Natural killer cell (primary cell): ENCODE results near the gene RALY. TPM values are rescaled to one million over a fixed set of nuclear protein-coding genes. Genes with fewer than 3 reads are reported as not detected.
"Not testable (repeated sequence)": the region's sequence is repeated elsewhere in the genome, so short reads cannot be mapped to it uniquely, and the experiment has no call there.

Experiments used
- ATAC-seq, 3 donors: fragments of 150-1000 bp in 2 of 3; fragments of 200-7000 bp in 1 of 3; cut with Tn5 transposase; 1 replicate in 1 of 3; 2 replicates in 2 of 3; pipeline ENCODE4 v1.10.0; 2021; ENCODE audit warnings: mild to moderate bottlenecking in 2 of 3, moderate library complexity in 2 of 3
- DNase-seq, 2 donors: peaks; one replicate each; pipeline versions ENCODE4 v3.0.0 to v3.0.0-alpha.2; 2013 to 2021; ENCODE audit warnings: mixed read lengths in 1 of 2
- H3K27ac ChIP-seq: one replicate; pipeline ENCODE4 v1.5.1; 2013; ENCODE audit warnings: mild to moderate bottlenecking, low read length
- H3K27me3 ChIP-seq: one replicate; pipeline ENCODE4 v1.6.1; 2013; ENCODE audit warnings: low read length; ENCODE audit not compliant: control insufficient read depth, insufficient read depth
- H3K36me3 ChIP-seq: one replicate; pipeline ENCODE4 v1.6.1; 2013; ENCODE audit warnings: low read length; ENCODE audit not compliant: control insufficient read depth, insufficient read depth
- H3K4me1 ChIP-seq: one replicate; pipeline ENCODE4 v1.6.1; 2013; ENCODE audit warnings: low read length; ENCODE audit not compliant: control insufficient read depth, insufficient read depth
- H3K4me3 ChIP-seq: one replicate; pipeline ENCODE4 v1.5.1; 2013; ENCODE audit warnings: low read length
- H3K9me3 ChIP-seq: one replicate; pipeline ENCODE4 v1.6.1; 2013; ENCODE audit warnings: low read length; ENCODE audit not compliant: control insufficient read depth, insufficient read depth
- H3K27ac Mint-ChIP-seq, 2 donors: one replicate each; pipeline ENCODE4 v1.8.0; 2022; ENCODE audit warnings: mild to moderate bottlenecking in 2 of 2, mixed read lengths in 2 of 2, moderate library complexity in 1 of 2
- H3K27me3 Mint-ChIP-seq, 2 donors: one replicate each; pipeline ENCODE4 v1.8.0; 2022; ENCODE audit warnings: low read depth in 2 of 2, mixed read lengths in 2 of 2
- H3K36me3 Mint-ChIP-seq: one replicate; pipeline ENCODE4 v1.8.0; 2022; ENCODE audit warnings: mixed read lengths
- H3K4me1 Mint-ChIP-seq, 2 donors: one replicate each; pipeline ENCODE4 v1.8.0; 2022; ENCODE audit warnings: mixed read lengths in 2 of 2
- H3K4me3 Mint-ChIP-seq: one replicate; pipeline ENCODE4 v1.8.0; 2022; ENCODE audit warnings: mild to moderate bottlenecking, moderate library complexity, mixed read lengths
- H3K9me3 Mint-ChIP-seq, 2 donors: one replicate each; pipeline ENCODE4 v1.8.0; 2022; ENCODE audit warnings: mixed read lengths in 2 of 2
- WGBS: methylation state at CpG from one replicate; pipeline ENCODE4 v1.1.7; 2013; ENCODE audit warnings: missing lambda C conversion rate; ENCODE audit not compliant: insufficient coverage; 5-methylcytosine and 5-hydroxymethylcytosine counted together
- intact Hi-C: fragments of 100-400 bp; cut with micrococcal nuclease; formaldehyde crosslinking; loops from one replicate; pipeline ENCODE4 v1.14.2; 2022
- total RNA-seq, 4 donors: library from RNA; stranded (reverse); fragments of 120-200 nt in 1 of 4; gene quantifications; one replicate each; pipeline versions ENCODE4 v1.2.3 to v1.2.4, GENCODE V29; 2013 to 2022
- TF ChIP-seq, protein P1 (sequence below): fragments of 200-600 bp; IDR thresholded peaks from one replicate; pipeline ENCODE4 v1.8.0; 2022; ENCODE audit warnings: antibody characterized with exemption

Gene RALY
- total RNA-seq, 3 donors from 2014 or later (not counting 1 experiment from before 2014, with no cell fraction given): 194 to 204 (median 198) TPM

GRCh38 chr20:34022839-34023234 lies 29.1 kb downstream of the RALY start:
- H3K4me3 Mint-ChIP-seq: no peak overlapping the region
- no peaks in the 10 kb centered on the region for H3K27me3 Mint-ChIP-seq
- TF ChIP-seq, protein P1, sequence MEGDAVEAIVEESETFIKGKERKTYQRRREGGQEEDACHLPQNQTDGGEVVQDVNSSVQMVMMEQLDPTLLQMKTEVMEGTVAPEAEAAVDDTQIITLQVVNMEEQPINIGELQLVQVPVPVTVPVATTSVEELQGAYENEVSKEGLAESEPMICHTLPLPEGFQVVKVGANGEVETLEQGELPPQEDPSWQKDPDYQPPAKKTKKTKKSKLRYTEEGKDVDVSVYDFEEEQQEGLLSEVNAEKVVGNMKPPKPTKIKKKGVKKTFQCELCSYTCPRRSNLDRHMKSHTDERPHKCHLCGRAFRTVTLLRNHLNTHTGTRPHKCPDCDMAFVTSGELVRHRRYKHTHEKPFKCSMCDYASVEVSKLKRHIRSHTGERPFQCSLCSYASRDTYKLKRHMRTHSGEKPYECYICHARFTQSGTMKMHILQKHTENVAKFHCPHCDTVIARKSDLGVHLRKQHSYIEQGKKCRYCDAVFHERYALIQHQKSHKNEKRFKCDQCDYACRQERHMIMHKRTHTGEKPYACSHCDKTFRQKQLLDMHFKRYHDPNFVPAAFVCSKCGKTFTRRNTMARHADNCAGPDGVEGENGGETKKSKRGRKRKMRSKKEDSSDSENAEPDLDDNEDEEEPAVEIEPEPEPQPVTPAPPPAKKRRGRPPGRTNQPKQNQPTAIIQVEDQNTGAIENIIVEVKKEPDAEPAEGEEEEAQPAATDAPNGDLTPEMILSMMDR: no peak
- intact Hi-C loops: no loop called here
- Histone ChIP-seq H3K27me3 (no peaks in the 10 kb centered on the region), H3K4me3 (no peak overlapping the region), H3K9me3 (no peaks in the 10 kb centered on the region), H3K36me3 (no peaks in the 10 kb centered on the region), H3K4me1 (peaks cover 43% of the 10 kb centered on the region), H3K27ac (no peak overlapping the region)
- H3K9me3 Mint-ChIP-seq: no peaks in the 10 kb centered on the region
- 82% methylated on average over 2 of the region's 3 CpGs for WGBS
- ATAC-seq (no peak), DNase-seq (no peak)
- peaks cover 79 to 90% of the 10 kb centered on the region in 2 donors for H3K4me1 Mint-ChIP-seq
- H3K27ac Mint-ChIP-seq: peak overlapping the region; percentile 63 to 76
- H3K36me3 Mint-ChIP-seq: no peaks in the 10 kb centered on the region

DNA sequence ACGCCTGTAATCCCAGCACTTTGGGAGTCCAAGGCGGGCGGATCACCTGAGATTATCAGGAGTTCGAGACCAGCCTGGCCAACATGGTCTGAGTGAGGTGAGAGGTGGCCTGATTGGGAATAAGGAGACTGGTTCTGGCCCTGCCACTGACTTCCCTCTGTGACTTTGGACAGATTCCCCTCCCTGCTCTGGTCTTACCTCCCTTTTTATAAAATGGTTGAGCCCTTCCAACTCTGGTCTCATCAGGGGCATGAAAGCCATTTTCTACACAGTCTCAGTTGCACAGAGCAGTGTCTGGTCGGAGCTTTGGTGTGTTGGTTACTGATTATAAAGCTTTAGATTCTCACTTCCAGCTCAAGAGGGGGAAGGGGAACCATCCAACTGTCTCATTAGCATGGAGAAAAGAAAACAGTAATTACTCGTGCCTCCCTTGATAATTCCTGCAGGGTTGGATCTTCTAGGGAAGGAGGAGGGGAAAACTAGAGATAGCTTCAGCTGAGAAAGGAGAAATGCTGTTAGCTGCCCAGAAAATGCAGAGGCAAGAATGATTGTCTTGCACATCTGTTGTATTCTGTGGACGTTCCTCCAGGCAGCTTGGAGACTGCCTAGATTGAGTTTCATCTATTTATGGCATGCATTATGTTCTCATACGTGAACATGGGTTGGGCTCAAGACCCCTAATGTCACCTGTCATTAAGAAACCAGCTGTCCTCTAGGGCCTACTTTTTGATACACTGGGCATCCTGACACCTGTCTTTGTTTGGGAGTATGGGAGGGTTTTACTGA lies 30.4 kb downstream of the RALY start:
- H3K27me3 Mint-ChIP-seq: no peaks in the 10 kb centered on the region
- H3K4me1 ChIP-seq: peaks cover 37% of the 10 kb centered on the region
- H3K36me3 Mint-ChIP-seq: no peaks in the 10 kb centered on the region
- no peaks in the 10 kb centered on the region for H3K9me3 ChIP-seq
- peaks cover 81 to 90% of the 10 kb centered on the region in 2 donors for H3K4me1 Mint-ChIP-seq
- H3K4me3 ChIP-seq: no peak overlapping the region
- intact Hi-C loops: no loop called here
- no peaks in the 10 kb centered on the region for H3K9me3 Mint-ChIP-seq
- DNase-seq: no peak
- H3K36me3 ChIP-seq: no peaks in the 10 kb centered on the region
- peak overlapping the region; percentile 63 to 76 for H3K27ac Mint-ChIP-seq
- WGBS: 85% methylated on average over 8 of the region's 8 CpGs
- H3K27me3 ChIP-seq: no peaks in the 10 kb centered on the region
- ATAC-seq: no peak
- no peak overlapping the region for H3K27ac ChIP-seq
- H3K4me3 Mint-ChIP-seq: no peak overlapping the region
- TF ChIP-seq, protein P1: no peak

GRCh38 chr20:34024723-34025351 lies 31.1 kb downstream of the RALY start:
- peaks cover 32% of the 10 kb centered on the region for H3K4me1 ChIP-seq
- DNase-seq (no peak), ATAC-seq (peak in 1 of 3 donors; percentile 9)
- no peak overlapping the region for H3K4me3 Mint-ChIP-seq
- intact Hi-C loops: no loop called here
- H3K9me3 ChIP-seq: no peaks in the 10 kb centered on the region
- peaks cover 85 to 91% of the 10 kb centered on the region in 2 donors for H3K4me1 Mint-ChIP-seq
- H3K27ac ChIP-seq: no peak overlapping the region
- H3K27ac Mint-ChIP-seq: peak overlapping the region; percentile 63 to 76
- no peaks in the 10 kb centered on the region for H3K36me3 ChIP-seq
- H3K9me3 Mint-ChIP-seq: no peaks in the 10 kb centered on the region
- no peak overlapping the region for H3K4me3 ChIP-seq
- TF ChIP-seq, protein P1: no peak
- H3K27me3 Mint-ChIP-seq: no peaks in the 10 kb centered on the region
- no peaks in the 10 kb centered on the region for H3K27me3 ChIP-seq
- no peaks in the 10 kb centered on the region for H3K36me3 Mint-ChIP-seq
- WGBS: 46% methylated on average over 5 of the region's 5 CpGs

- H3K9me3 ChIP-seq, ATAC-seq, DNase-seq, H3K27me3 ChIP-seq, intact Hi-C loops, H3K4me3 Mint-ChIP-seq, H3K36me3 Mint-ChIP-seq, H3K9me3 Mint-ChIP-seq, H3K4me3 ChIP-seq, H3K27ac ChIP-seq, H3K27me3 Mint-ChIP-seq: not testable (repeated sequence)
- peaks cover 19% of the 10 kb centered on the region for H3K4me1 ChIP-seq
- Mint-ChIP-seq H3K27ac (peak overlapping the region; percentile 38 to 81), H3K4me1 (peaks cover 79 to 83% of the 10 kb centered on the region in 2 donors)
- peaks cover 10% of the 10 kb centered on the region for H3K36me3 ChIP-seq
- 97% methylated on average over 6 of the region's 6 CpGs for WGBS
Observed at GRCh38 chr20:34028013-34028412, 34.3 kb downstream of the RALY start.
